Measurements from ENCODE around the gene GALNT3.

DNA sequence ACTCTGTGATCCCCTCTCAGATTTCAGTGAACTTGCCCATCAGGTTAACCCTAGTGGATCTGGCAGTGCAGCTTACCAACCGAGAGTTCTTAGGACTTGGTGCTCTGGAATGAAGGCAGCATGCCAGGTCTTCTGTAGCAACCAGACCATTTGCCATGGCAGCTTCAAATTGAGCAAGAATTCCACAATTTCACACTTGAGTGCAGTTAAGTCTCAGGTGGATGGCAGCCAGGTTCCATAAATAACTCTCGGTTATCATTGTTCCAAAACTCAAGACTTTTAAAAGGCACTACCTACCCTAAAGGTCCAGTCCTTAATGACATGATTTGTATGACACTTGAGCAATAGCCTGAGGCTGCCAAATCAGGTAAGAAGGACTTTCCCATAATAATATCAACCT lies 48.1 kb downstream of the GALNT3 start:
- TF ChIP-seq, protein P1, sequence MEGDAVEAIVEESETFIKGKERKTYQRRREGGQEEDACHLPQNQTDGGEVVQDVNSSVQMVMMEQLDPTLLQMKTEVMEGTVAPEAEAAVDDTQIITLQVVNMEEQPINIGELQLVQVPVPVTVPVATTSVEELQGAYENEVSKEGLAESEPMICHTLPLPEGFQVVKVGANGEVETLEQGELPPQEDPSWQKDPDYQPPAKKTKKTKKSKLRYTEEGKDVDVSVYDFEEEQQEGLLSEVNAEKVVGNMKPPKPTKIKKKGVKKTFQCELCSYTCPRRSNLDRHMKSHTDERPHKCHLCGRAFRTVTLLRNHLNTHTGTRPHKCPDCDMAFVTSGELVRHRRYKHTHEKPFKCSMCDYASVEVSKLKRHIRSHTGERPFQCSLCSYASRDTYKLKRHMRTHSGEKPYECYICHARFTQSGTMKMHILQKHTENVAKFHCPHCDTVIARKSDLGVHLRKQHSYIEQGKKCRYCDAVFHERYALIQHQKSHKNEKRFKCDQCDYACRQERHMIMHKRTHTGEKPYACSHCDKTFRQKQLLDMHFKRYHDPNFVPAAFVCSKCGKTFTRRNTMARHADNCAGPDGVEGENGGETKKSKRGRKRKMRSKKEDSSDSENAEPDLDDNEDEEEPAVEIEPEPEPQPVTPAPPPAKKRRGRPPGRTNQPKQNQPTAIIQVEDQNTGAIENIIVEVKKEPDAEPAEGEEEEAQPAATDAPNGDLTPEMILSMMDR (IDR thresholded peaks at IDR 0.05), result no peak
- TF ChIP-seq POLR2A (IDR thresholded peaks at IDR 0.05), result no peak

Measured in Peyer's patch (tissue), 4 donors.